NCI-H1417 treated with DMSO at 0.1 percent for 48 hours (cell line): ENCODE measurements around the gene SMAD7.

Experiments used
- DNase-seq: peaks from one replicate; lab custom pipeline; 2025; lab: John Stamatoyannopoulos, UW

SMAD7 gene

GRCh38 chr18:48944634-48945033 lies 6.1 kb downstream of the SMAD7 start:
- DNase-seq, result no peak

GRCh38 chr18:48943736-48944527 lies 6.8 kb downstream of the SMAD7 start:
- no peak for DNase-seq

- DNase-seq, result peak; percentile 19
Observed at GRCh38 chr18:48943333-48943732, 7.4 kb downstream of the SMAD7 start.

- DNase-seq, result no peak
Observed at GRCh38 chr18:48942554-48943261, 8.1 kb downstream of the SMAD7 start.

- no peak for DNase-seq
Observed at GRCh38 chr18:48942086-48942485, 8.7 kb downstream of the SMAD7 start.

GRCh38 chr18:48941672-48942071 lies 9.1 kb downstream of the SMAD7 start:
- DNase-seq, result no peak

- DNase-seq, result no peak
Observed at GRCh38 chr18:48940854-48941611, 9.7 kb downstream of the SMAD7 start.

GRCh38 chr18:48939205-48940097 lies 11.3 kb downstream of the SMAD7 start:
- no peak for DNase-seq

- DNase-seq, result no peak
Observed at GRCh38 chr18:48938827-48939204, 11.9 kb downstream of the SMAD7 start.

GRCh38 chr18:48937869-48938750 lies 12.7 kb downstream of the SMAD7 start:
- no peak for DNase-seq

- no peak for DNase-seq
Observed at GRCh38 chr18:48935433-48935774, 15.4 kb downstream of the SMAD7 start.

- no peak for DNase-seq
Observed at GRCh38 chr18:48934723-48935432, 15.9 kb downstream of the SMAD7 start.

- DNase-seq, result no peak
Observed at GRCh38 chr18:48934415-48934722, 16.4 kb downstream of the SMAD7 start.

- DNase-seq, result no peak
Observed at GRCh38 chr18:48933578-48934414, 17.0 kb downstream of the SMAD7 start.

GRCh38 chr18:48932822-48933510 lies 17.8 kb downstream of the SMAD7 start:
- DNase-seq, result no peak

- no peak for DNase-seq
Observed at GRCh38 chr18:48932462-48932818, 18.3 kb downstream of the SMAD7 start.

- DNase-seq, result no peak
Observed at GRCh38 chr18:48931680-48932461, 18.9 kb downstream of the SMAD7 start.

- DNase-seq, result no peak
Observed at GRCh38 chr18:48930926-48931325, 19.8 kb downstream of the SMAD7 start.
